Measurements from ENCODE around the gene FANCB.

The FANCB gene

GRCh38 chrX:14872851-14873675 lies at the start of gene FANCB, which contains the start of gene MOSPD2:
TSS of gene FANCB (minus strand) at chrX:14873069. CDS start at chrX:14865510, 7,559 bp downstream.
TSS of gene MOSPD2 (plus strand) at chrX:14873421. CDS start at chrX:14873529, 108 bp downstream.
- DNase-seq = peak; percentile 95

GRCh38 chrX:14922437-14922836 lies 49.6 kb upstream of the FANCB start:
- no peak for DNase-seq

- DNase-seq = no peak
Measured at GRCh38 chrX:14920196-14920595, 47.3 kb upstream of the FANCB start.

GRCh38 chrX:14919407-14919806 lies 46.5 kb upstream of the FANCB start:
- DNase-seq = no peak

GRCh38 chrX:14916017-14916674 lies 43.3 kb upstream of the FANCB start:
- DNase-seq = no peak

- no peak for DNase-seq
Measured at GRCh38 chrX:14915596-14915995, 42.7 kb upstream of the FANCB start.

GRCh38 chrX:14913241-14913640 lies 40.4 kb upstream of the FANCB start:
- DNase-seq = no peak

GRCh38 chrX:14903891-14904290 lies 31.0 kb upstream of the FANCB start:
- peak; percentile 5 for DNase-seq

GRCh38 chrX:14902537-14902936 lies 29.7 kb upstream of the FANCB start:
- no peak for DNase-seq

GRCh38 chrX:14899607-14900006 lies 26.7 kb upstream of the FANCB start:
- DNase-seq = peak; percentile 38

GRCh38 chrX:14897042-14897441 lies 24.2 kb upstream of the FANCB start:
- no peak for DNase-seq

- DNase-seq = no peak
Measured at GRCh38 chrX:14896273-14896672, 23.4 kb upstream of the FANCB start.

- no peak for DNase-seq
Measured at GRCh38 chrX:14886252-14886651, 13.4 kb upstream of the FANCB start.

- no peak for DNase-seq
Measured at GRCh38 chrX:14884714-14885113, 11.8 kb upstream of the FANCB start.

- DNase-seq = no peak
Measured at GRCh38 chrX:14883826-14884225, 11.0 kb upstream of the FANCB start.

- DNase-seq = no peak
Measured at GRCh38 chrX:14875624-14876023, 2.8 kb upstream of the FANCB start.

GRCh38 chrX:14873676-14874049 lies 794 bp upstream of the FANCB start:
- no peak for DNase-seq

GRCh38 chrX:14872355-14872754 lies 514 bp downstream of the FANCB start:
- no peak for DNase-seq

- no peak for DNase-seq
Measured at GRCh38 chrX:14871767-14872166, 1.1 kb downstream of the FANCB start.

GRCh38 chrX:14865201-14865600 lies 7.7 kb downstream of the FANCB start:
- no peak for DNase-seq

- no peak for DNase-seq
Measured at GRCh38 chrX:14864631-14865030, 8.2 kb downstream of the FANCB start.

- no peak for DNase-seq
Measured at GRCh38 chrX:14851526-14851925, 21.3 kb downstream of the FANCB start.

GRCh38 chrX:14843666-14844065 lies 29.2 kb downstream of the FANCB start:
- peak; percentile 37 for DNase-seq

GRCh38 chrX:14837155-14837554 lies 35.7 kb downstream of the FANCB start:
- DNase-seq = no peak

All from suppressor macrophage treated with lipopolysaccharide for 4 hours (primary cell).